Measurements from ENCODE around the gene ZSWIM4. TPM values are rescaled to one million over a fixed set of nuclear protein-coding genes. Genes with fewer than 3 reads are reported as not detected.

The ZSWIM4 gene
- total RNA-seq, 2 donors from 2014 or later: 5.4 to 10.6 TPM

DNA sequence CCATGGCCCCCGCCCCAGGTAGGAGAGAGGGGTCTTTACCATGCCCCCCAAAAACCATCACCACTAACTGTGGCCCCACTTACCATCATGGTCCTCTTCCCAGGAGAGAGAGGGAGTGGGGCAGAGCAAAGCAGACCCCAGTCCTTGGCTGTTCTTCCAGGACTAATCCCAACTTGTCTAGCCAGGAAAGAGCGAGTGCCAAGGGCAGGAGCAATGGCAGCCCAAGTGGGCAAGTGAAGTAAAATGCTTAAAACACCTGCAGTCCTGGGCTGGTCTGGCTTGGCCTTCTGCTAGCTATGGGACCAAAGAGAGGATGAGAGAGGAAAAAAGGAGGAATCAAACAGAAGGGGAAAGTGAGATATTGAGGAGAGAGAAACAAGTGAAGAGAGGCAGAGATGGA is 17.9 kb downstream of the ZSWIM4 start:
- Mint-ChIP-seq H3K4me3 (no peak overlapping the region), H3K36me3 (ENCODE audit: low read depth) (peaks cover 22% of the 10 kb centered on the region), H3K27ac (no peak overlapping the region), H3K4me1 (peaks cover 5% of the 10 kb centered on the region), H3K9me3 (no peaks in the 10 kb centered on the region), H3K27me3 (no peaks in the 10 kb centered on the region)
- no peak for ATAC-seq (replicated peaks)

DNA sequence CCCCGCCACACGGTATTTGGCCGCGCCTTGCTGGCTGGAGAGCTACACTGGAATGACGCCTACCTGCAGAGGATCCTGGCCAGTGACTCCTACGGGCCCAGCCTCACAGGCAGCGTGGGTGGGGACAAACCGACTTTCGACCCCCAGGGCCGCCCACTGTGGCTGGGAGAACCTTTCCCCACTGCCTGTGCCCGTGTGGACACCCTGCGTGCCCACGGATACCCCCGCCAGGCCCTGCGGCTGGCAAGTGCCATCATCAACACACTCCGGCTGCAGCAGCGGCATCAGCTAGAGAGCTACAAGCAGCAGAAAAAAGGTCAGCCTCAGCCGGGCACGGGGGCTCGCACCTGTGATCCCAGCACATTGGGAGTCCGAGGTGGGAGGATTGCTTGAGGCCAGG is 19.3 kb downstream of the ZSWIM4 start:
- no peaks in the 10 kb centered on the region for H3K27me3 Mint-ChIP-seq
- no peak overlapping the region for H3K4me3 Mint-ChIP-seq
- H3K4me1 Mint-ChIP-seq: peaks cover 5% of the 10 kb centered on the region
- no peak for ATAC-seq (replicated peaks)
- H3K9me3 Mint-ChIP-seq: no peaks in the 10 kb centered on the region
- no peak overlapping the region for H3K27ac Mint-ChIP-seq
- peaks cover 19% of the 10 kb centered on the region for H3K36me3 Mint-ChIP-seq (ENCODE audit: low read depth)

DNA sequence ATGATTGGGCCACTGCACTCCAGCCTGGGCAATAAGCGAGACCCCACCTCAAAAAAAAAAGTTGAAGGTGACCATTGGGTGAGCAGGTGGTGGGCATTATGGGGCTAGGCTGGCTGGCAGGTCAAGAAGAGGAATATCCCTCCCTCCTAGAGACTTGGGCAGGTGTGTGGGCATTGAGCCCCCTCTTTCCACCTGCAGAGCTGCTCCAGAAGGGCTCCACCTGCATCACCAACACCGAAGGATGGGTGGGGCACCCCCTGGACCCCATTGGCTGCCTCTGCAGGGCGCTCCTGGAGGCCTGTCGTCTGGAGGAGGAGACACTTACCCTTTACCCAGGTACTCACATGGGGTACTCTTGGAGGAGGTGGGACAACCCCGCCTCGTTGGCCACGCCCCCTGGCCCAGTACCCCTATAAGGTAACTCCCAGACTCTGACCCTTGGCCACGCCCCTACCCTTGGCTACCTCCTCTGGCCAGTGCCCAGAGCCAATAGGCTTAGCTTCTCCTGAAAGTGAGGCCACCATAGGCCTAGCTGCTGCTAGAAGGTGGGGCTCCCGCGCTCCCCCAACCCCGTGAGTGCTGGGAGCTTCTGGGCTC is 21.9 kb downstream of the ZSWIM4 start:
- Mint-ChIP-seq H3K9me3 (no peaks in the 10 kb centered on the region), H3K27me3 (no peaks in the 10 kb centered on the region), H3K36me3 (ENCODE audit: low read depth) (peaks cover 17% of the 10 kb centered on the region), H3K4me3 (peak overlapping the region; percentile 67), H3K4me1 (peaks cover 5% of the 10 kb centered on the region), H3K27ac (no peak overlapping the region)
- ATAC-seq (replicated peaks): peak; percentile 86

DNA sequence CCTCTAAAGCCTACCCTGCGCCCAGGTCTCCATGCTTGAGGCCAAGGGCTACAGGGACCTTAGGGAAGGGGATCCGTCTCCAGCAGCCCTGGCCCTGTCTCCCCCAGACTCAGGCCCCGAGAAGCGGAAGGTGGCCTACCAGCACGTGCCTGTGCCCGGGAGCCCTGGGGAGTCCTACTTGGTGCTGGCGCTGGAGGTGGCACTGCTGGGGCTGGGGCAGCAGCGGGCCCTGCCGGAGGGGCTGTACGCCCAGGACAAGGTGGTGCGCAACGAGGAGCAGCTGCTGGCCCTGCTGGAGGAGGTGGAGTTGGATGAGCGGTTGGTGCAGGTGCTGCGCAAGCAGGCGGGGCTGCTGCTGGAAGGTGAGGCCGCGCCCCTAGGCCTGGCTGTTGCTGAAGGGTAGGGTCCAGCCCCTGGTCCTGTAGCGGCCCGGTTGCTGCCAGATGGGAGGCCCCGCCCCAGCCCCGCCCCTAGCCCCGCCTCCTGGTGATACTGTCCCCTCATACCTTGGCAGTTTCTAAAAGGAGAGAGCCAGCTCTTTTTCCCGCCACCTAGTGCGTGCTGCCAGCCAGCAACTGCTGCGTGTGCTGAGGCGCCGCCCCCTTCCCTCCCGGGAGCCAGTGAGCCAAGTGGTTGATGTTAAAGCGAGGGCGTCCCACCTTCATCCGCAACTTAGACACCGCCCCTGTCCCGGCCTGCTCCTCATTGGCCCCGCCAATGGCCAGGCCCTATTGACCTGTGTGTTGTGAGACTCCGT is 22.6 kb downstream of the ZSWIM4 start:
- Mint-ChIP-seq H3K4me1 (peaks cover 5% of the 10 kb centered on the region), H3K27me3 (no peaks in the 10 kb centered on the region), H3K27ac (no peak overlapping the region), H3K9me3 (no peaks in the 10 kb centered on the region), H3K4me3 (peak overlapping the region; percentile 67), H3K36me3 (ENCODE audit: low read depth) (peaks cover 15% of the 10 kb centered on the region)
- ATAC-seq (replicated peaks): peak; percentile 84

DNA sequence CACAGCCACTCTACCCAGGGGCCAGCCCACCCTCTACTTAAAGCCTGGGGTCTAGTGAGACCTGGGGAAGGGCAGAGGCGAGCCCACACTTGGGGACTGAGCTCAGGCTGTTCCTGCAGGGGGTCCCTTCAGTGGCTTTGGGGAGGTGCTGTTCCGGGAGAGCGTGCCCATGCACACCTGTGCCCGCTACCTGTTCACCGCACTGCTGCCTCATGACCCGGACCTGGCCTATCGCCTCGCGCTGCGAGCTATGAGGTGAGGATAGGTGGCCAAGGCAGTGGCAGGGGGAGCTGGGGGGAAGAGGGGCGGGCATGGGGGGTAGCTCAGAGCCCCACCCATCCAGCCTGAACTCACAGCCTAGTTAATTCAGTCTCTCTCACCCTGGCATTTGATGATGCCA is 24.0 kb downstream of the ZSWIM4 start:
- Mint-ChIP-seq H3K4me1 (no peaks in the 10 kb centered on the region), H3K27ac (no peak overlapping the region), H3K9me3 (no peaks in the 10 kb centered on the region), H3K4me3 (no peak overlapping the region), H3K36me3 (ENCODE audit: low read depth) (peaks cover 7% of the 10 kb centered on the region), H3K27me3 (no peaks in the 10 kb centered on the region)
- no peak for ATAC-seq (replicated peaks)

DNA sequence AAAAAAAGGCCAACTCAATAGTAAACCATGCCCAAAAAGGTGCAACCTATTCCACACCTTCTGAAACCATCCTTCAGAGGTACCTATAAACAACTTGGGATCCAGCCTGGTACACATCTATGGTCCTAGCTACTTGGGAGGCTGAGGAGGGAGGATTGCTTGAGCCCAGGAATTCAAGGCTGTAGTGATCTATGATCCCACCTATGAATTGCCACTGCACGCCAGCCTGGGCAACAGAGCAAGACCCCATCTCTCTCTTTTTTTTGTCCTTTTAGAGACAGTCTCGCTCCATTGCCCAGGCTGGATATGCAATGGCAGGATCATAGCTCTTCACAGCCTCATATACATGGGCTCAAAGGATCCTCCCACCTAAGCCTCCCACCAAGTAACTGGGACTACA is 26.0 kb downstream of the ZSWIM4 start:
- Mint-ChIP-seq H3K27ac (no peak overlapping the region), H3K27me3 (no peaks in the 10 kb centered on the region), H3K4me1 (no peaks in the 10 kb centered on the region), H3K4me3 (no peak overlapping the region), H3K9me3 (no peaks in the 10 kb centered on the region), H3K36me3 (ENCODE audit: low read depth) (peaks cover 7% of the 10 kb centered on the region)
- ATAC-seq (replicated peaks): no peak

DNA sequence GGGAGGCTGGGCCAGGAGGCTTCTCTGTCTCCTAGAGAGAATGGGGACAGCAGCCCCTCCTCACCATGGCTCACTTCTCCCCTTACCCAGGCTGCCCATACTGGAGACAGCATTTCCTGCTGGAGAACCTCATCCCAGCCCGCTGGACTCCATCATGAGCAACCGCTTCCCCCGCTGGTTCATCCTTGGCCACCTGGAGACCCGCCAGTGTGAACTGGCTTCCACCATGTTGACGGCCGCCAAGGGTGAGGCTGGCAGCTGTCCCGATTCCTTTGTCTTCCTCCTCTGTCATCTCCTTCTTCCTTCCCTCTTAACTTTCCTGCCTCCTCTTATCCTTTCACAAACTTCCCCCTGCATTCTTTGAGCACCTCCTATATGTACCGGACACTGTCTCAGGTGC is 28.0 kb downstream of the ZSWIM4 start:
- no peaks in the 10 kb centered on the region for H3K9me3 Mint-ChIP-seq
- no peak overlapping the region for H3K4me3 Mint-ChIP-seq
- no peaks in the 10 kb centered on the region for H3K27me3 Mint-ChIP-seq
- H3K36me3 Mint-ChIP-seq (ENCODE audit: low read depth): peaks cover 15% of the 10 kb centered on the region
- no peaks in the 10 kb centered on the region for H3K4me1 Mint-ChIP-seq
- peak overlapping the region; percentile 36 for H3K27ac Mint-ChIP-seq
- no peak for ATAC-seq (replicated peaks)

DNA sequence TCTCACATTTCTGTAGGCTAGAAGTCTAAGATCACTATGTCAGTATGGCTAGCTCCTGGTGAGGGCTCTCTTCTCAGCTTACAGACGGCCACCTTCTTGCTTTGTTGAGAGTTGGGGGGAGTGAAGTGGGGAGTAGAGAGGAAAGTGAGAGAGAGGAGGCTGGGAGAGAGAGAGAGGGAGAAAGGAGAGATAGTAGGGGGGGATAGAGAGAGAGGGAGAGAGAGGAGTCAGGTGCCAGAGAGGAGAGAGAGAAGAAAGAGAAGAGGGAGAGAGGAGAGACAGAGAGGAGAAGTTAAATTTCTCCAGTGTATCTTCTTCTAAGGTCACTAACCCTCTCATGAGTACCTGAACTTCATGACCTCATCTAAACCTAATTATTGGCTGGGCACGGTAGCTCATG is 28.7 kb downstream of the ZSWIM4 start:
- no peaks in the 10 kb centered on the region for H3K9me3 Mint-ChIP-seq
- H3K4me1 Mint-ChIP-seq: no peaks in the 10 kb centered on the region
- no peak for ATAC-seq (replicated peaks)
- H3K27me3 Mint-ChIP-seq: no peaks in the 10 kb centered on the region
- peaks cover 18% of the 10 kb centered on the region for H3K36me3 Mint-ChIP-seq (ENCODE audit: low read depth)
- peak overlapping the region; percentile 36 for H3K27ac Mint-ChIP-seq
- no peak overlapping the region for H3K4me3 Mint-ChIP-seq

DNA sequence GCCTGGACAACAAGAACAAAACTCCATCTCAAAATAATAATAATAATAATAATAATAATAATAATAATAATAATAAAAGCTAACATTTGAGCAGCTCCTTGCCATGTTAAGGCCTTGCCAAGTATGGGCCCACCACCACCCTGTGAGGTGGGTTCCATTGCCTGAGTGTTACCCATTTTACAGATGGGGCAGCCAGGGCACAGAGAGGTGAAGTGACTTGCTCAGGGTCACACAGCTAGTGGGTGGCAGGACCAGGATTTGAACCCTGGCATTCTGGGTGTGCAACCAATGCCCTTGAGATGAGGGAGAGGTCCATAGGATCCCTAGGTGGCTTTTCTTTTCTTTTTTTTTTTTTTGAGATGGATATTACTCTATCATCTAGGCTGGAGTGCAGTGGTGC is 29.5 kb downstream of the ZSWIM4 start:
- no peak for ATAC-seq (replicated peaks)
- H3K9me3 Mint-ChIP-seq: no peaks in the 10 kb centered on the region
- H3K27ac Mint-ChIP-seq: no peak overlapping the region
- H3K4me3 Mint-ChIP-seq: no peak overlapping the region
- H3K36me3 Mint-ChIP-seq (ENCODE audit: low read depth): peaks cover 18% of the 10 kb centered on the region
- H3K27me3 Mint-ChIP-seq: no peaks in the 10 kb centered on the region
- no peaks in the 10 kb centered on the region for H3K4me1 Mint-ChIP-seq

DNA sequence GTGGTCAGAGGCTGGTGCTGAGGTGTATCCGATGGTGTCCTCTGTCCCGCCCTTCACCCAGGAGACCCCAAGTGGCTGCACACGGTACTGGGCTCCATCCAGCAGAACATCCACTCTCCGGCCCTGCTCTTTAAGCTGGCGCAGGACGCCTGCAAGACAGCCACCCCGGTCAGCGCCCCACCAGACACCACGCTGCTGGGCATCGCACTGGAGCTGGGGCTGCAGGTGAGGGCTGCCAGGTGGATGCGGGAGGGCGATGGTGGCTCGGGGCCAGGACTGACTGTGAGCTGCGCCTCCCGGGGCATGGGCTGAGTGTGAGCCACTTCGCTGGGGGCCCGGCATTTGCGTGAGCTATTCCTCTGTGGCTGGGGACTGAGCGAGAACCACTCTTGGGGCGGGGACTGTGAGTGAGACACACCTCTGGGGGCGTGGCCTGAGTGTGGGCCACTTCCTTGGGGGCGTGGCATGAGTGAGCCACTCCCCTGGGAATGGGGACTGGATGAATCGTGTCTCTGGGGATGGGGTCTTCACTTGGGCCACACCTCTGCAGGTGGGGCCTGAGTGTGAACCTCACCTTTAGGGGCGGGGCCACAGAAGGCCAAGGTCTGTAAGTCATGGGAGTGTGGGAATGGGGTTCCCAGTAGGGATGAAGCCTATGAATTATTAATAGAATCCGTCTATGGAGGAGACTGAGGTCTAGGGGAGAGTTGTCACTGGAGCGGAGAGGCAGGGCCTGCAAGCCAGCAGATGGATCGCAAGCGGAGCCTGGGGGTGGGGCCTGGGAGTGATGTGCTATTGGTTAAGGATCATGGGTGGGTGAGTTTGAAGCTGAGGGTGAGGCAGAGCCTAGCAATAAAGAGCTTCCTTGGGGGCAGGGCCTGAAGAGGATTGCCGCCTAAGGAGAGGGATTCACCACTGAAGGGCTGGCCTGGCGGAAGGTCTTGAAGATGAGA is 30.5 kb downstream of the ZSWIM4 start:
- ATAC-seq (replicated peaks): peak; percentile 49
- peaks cover 15% of the 10 kb centered on the region for H3K36me3 Mint-ChIP-seq (ENCODE audit: low read depth)
- no peaks in the 10 kb centered on the region for H3K27me3 Mint-ChIP-seq
- no peak overlapping the region for H3K27ac Mint-ChIP-seq
- H3K4me3 Mint-ChIP-seq: no peak overlapping the region
- H3K4me1 Mint-ChIP-seq: no peaks in the 10 kb centered on the region
- H3K9me3 Mint-ChIP-seq: no peaks in the 10 kb centered on the region

DNA sequence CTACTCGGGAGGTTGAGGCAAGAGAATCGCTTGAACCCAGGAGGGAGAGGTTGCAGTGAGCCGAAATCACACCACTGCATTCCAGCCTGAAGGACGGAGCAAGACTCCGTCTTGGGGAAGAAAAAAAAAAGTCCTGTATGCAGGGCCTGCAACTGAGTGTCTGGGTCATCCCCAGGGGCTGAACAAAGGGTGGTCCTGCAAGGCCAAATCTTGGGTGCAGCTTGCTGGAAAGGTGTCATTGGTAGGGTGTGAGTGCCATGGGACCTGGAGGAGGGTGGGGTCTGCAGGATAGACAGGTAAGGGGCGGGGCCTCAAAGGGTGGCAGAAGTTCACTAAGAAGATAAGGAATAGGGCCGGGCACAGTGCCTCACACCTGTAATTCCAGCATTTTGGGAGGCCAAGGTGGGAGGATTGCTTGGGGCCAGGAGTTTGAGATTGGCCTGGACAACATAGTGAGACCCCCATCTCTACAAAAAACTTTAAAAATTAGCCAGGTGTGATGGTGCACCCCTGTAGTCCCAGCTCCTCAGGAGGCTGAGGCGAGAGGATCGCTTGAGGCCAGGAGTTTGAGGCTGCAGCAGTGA is 31.5 kb downstream of the ZSWIM4 start:
- Mint-ChIP-seq H3K36me3 (ENCODE audit: low read depth) (peaks cover 23% of the 10 kb centered on the region), H3K27ac (no peak overlapping the region)

DNA sequence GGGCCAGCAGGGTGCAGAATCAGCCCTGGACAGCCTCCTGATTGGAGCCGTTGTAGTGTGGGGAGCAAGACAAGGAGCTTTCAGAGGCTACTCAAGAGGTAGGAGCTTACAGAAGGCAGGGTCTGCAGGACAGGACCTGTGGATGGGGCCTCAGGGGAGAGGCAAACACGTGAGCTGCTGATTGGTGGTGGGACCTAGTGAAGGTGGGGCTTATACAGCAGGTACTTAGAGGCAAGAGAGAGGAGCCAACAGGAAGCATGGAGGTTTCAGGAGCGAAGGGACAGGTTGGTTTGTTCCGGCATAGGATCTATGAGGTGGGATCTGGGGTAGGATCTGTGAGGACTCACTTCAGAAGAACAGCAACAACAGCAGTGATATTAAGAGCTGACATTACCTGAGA is 32.4 kb downstream of the ZSWIM4 start:
- Mint-ChIP-seq H3K4me1 (no peaks in the 10 kb centered on the region), H3K4me3 (no peak overlapping the region), H3K27ac (no peak overlapping the region), H3K27me3 (no peaks in the 10 kb centered on the region), H3K9me3 (no peaks in the 10 kb centered on the region), H3K36me3 (ENCODE audit: low read depth) (peaks cover 30% of the 10 kb centered on the region)
- ATAC-seq (replicated peaks): no peak

More for the DNA sequence above, 31.5 kb downstream of the ZSWIM4 start:
- Mint-ChIP-seq H3K27me3 (no peaks in the 10 kb centered on the region), H3K9me3 (no peaks in the 10 kb centered on the region), H3K4me1 (no peaks in the 10 kb centered on the region), H3K4me3 (no peak overlapping the region)
- ATAC-seq (replicated peaks): no peak

DNA sequence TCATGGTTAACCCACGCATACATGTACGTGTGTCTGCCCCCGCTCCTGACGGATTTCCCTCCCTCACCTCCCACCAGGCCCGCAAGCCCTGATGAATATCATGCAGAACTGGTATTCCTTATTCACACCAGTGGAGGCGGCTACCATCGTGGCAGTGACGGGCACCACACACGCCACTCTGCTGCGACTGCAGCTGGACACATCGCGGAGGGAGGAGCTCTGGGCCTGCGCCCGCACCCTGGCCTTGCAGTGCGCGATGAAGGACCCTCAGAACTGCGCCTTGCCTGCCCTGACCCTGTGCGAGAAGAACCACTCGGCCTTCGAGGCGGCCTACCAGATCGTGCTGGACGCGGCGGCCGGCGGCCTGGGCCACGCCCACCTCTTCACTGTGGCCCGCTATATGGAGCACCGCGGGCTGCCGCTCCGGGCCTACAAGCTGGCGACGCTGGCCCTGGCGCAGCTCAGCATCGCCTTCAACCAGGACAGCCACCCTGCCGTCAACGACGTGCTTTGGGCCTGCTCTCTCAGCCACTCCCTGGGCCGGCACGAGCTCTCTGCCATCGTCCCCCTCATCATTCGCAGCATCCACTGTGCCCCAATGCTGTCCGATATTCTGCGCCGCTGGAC is 35.0 kb downstream of the ZSWIM4 start:
- H3K36me3 Mint-ChIP-seq (ENCODE audit: low read depth): peaks cover 54% of the 10 kb centered on the region
- no peak overlapping the region for H3K27ac Mint-ChIP-seq
- ATAC-seq (replicated peaks): no peak
- no peaks in the 10 kb centered on the region for H3K9me3 Mint-ChIP-seq
- no peaks in the 10 kb centered on the region for H3K27me3 Mint-ChIP-seq
- H3K4me1 Mint-ChIP-seq: peaks cover 9% of the 10 kb centered on the region
- no peak overlapping the region for H3K4me3 Mint-ChIP-seq
